Suprapubic skin (tissue), 4 donors: Measurements from ENCODE around the gene TLCD4.

Experiments
- EP300 ChIP-seq: sonication (generic); formaldehyde crosslinking; IDR thresholded peaks from one replicate; pipeline ENCODE4 v1.6.1; 2017; ENCODE audit warnings: antibody characterized with exemption
- POLR2A ChIP-seq, 2 donors: fragments of 450-650 bp; IDR thresholded peaks; one replicate each; pipeline ENCODE4 v1.6.1; 2017; ENCODE audit warnings: antibody characterized with exemption in 2 of 2, mild to moderate bottlenecking in 2 of 2, moderate library complexity in 2 of 2
- POLR2AphosphoS5 ChIP-seq, 3 donors: sonication (generic); formaldehyde crosslinking; IDR thresholded peaks; one replicate each; pipeline ENCODE4 v1.6.1; 2017; ENCODE audit warnings: antibody characterized with exemption in 3 of 3
- TF ChIP-seq, protein P1 (sequence below), 2 donors: fragments of 200-600 bp in 1 of 2; fragments of 450-650 bp in 1 of 2; sonication (generic) in 1 of 2; IDR thresholded peaks; one replicate each; pipeline ENCODE4 v1.5.1; 2016 to 2019; ENCODE audit warnings: antibody characterized with exemption in 2 of 2, mild to moderate bottlenecking in 1 of 2, moderate library complexity in 1 of 2

- TF ChIP-seq, protein P1, sequence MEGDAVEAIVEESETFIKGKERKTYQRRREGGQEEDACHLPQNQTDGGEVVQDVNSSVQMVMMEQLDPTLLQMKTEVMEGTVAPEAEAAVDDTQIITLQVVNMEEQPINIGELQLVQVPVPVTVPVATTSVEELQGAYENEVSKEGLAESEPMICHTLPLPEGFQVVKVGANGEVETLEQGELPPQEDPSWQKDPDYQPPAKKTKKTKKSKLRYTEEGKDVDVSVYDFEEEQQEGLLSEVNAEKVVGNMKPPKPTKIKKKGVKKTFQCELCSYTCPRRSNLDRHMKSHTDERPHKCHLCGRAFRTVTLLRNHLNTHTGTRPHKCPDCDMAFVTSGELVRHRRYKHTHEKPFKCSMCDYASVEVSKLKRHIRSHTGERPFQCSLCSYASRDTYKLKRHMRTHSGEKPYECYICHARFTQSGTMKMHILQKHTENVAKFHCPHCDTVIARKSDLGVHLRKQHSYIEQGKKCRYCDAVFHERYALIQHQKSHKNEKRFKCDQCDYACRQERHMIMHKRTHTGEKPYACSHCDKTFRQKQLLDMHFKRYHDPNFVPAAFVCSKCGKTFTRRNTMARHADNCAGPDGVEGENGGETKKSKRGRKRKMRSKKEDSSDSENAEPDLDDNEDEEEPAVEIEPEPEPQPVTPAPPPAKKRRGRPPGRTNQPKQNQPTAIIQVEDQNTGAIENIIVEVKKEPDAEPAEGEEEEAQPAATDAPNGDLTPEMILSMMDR (IDR thresholded peaks at IDR 0.05), result no peak
- no peak for TF ChIP-seq POLR2A (IDR thresholded peaks at IDR 0.05)
- no peak for TF ChIP-seq EP300
- TF ChIP-seq POLR2AphosphoS5 (IDR thresholded peaks at IDR 0.05), result no peak
Measured at GRCh38 chr1:95140791-95141190, 23.6 kb downstream of the TLCD4 start.
